Esophagus squamous epithelium (tissue), 4 donors: Measurements from ENCODE around the gene RYR1.
"Not testable (repeated sequence)": the region's sequence is repeated elsewhere in the genome, so short reads cannot be mapped to it uniquely, and the experiment has no call there.

Experiments used
- POLR2A ChIP-seq, 4 donors: fragments of 450-650 bp; IDR thresholded peaks; one replicate each; pipeline ENCODE4 v1.6.1; 2017; ENCODE audit warnings: antibody characterized with exemption in 4 of 4, mild to moderate bottlenecking in 4 of 4, moderate library complexity in 3 of 4
- TF ChIP-seq, protein P1 (sequence below), 6 experiments: fragments of 450-650 bp in 4 of 6; fragments of 200-600 bp in 2 of 6; sonication (generic) in 2 of 6; IDR thresholded peaks; one replicate each; pipeline ENCODE4 v1.5.1; 2016 to 2019; ENCODE audit warnings: antibody characterized with exemption in 6 of 6, mild to moderate bottlenecking in 4 of 6, moderate library complexity in 4 of 6

DNA sequence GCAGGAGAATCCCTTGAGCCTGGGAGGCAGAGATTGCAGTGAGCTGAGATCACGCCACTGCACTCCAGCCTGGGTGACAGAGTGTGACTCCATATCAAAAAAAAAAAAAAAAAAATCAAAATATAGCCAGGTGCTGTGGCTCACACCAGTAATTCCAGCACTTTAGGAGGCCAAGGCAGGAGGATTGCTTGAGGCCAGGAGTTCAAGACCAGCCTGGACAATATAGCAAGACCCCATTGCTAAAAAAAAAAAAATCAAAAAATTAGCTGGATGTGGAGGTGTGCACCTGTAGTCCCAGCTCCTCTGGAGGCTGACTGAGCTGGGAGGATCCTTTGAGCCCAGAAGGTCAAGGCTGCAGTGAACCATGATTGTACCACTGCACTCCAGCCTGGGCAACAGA lies 119.7 kb downstream of the RYR1 start:
- TF ChIP-seq POLR2A (IDR thresholded peaks at IDR 0.05) = not testable (repeated sequence)
- TF ChIP-seq, protein P1, sequence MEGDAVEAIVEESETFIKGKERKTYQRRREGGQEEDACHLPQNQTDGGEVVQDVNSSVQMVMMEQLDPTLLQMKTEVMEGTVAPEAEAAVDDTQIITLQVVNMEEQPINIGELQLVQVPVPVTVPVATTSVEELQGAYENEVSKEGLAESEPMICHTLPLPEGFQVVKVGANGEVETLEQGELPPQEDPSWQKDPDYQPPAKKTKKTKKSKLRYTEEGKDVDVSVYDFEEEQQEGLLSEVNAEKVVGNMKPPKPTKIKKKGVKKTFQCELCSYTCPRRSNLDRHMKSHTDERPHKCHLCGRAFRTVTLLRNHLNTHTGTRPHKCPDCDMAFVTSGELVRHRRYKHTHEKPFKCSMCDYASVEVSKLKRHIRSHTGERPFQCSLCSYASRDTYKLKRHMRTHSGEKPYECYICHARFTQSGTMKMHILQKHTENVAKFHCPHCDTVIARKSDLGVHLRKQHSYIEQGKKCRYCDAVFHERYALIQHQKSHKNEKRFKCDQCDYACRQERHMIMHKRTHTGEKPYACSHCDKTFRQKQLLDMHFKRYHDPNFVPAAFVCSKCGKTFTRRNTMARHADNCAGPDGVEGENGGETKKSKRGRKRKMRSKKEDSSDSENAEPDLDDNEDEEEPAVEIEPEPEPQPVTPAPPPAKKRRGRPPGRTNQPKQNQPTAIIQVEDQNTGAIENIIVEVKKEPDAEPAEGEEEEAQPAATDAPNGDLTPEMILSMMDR (IDR thresholded peaks at IDR 0.05) = not testable (repeated sequence)
